NCI-H460 (cell line): ENCODE results near the gene CTSO. TPM values are rescaled to one million over a fixed set of nuclear protein-coding genes. Genes with fewer than 3 reads are reported as not detected.
"Not testable (repeated sequence)": the region's sequence is repeated elsewhere in the genome, so short reads cannot be mapped to it uniquely, and the experiment has no call there.

ENCODE experiments used
- DNase-seq: peaks from one replicate; pipeline ENCODE4 v3.0.0-alpha.2; 2016; ENCODE audit warnings: low read depth; ENCODE audit errors: extremely low read depth
- total RNA-seq: library from RNA; depleted of rRNA; stranded (reverse); fragments of >200 nt; shearing (Covaris generic); gene quantifications from 2 replicates; pipeline ENCODE4 v1.2.3, GENCODE V29; 2014

The CTSO gene
- total RNA-seq, 1 experiment from 2014 or later = 5.6 TPM

DNA sequence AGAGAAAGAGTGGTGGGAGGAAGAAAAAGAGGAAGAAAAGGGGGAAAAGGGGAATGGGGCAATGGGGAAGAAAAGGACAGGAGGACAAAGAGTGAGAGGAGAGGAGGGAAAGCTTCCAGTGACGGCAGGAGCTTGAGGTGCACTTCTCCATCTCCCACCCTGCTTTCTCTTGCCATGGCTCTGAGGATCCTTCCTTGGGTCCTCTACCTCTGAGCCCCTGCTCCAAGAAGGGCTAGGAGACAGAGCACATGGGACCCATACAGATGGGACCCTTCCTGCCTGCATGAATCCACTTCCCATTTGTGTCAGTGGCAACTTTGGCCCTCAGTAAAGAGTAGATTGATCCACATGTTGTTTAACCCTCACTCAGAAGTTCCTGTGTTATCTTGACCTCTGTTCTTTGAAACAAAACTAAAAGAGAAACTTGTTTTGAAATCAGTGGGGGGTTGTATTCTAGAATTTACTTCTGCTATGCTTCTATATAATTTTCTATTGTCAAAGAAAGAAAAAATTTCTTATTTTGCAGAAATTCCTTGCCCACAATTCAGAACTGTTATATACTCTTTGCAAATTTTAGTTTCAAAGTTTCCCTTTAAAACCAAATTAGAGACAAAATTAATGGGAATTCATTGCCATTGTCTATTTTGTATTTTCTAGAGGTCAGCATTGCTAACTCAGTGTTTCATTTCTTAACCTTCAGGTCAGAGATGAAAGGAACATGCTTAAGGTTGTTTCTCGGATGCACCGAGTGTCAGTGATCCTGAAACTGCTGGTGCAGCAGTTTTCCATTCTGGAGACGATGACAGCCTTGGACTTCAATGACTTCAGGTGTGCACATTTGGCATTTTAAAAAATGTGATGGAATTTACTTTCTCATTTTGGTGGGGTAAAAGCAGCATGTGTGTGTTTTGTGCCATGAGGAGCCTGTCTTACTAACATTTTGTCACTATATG lies 45.2 kb downstream of the CTSO start:
- no peak for DNase-seq

DNA sequence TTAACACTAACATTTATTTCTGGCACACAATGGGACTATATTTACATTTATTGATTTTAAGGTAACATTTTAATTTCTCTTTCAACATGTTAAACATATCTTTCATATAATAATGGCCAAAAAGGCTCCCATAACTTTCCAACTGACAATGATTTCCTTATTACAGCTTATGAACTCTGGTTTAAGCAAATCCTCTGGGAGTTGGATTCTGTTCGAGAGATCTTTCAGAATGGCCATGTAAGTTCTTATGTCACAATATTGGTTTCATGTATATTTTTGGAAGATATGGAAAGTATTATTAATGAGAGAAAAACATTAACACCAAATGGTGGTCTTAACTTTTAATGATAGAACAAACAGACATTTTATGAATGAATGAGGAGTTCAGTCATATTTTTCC lies 46.1 kb downstream of the CTSO start:
- no peak for DNase-seq

DNA sequence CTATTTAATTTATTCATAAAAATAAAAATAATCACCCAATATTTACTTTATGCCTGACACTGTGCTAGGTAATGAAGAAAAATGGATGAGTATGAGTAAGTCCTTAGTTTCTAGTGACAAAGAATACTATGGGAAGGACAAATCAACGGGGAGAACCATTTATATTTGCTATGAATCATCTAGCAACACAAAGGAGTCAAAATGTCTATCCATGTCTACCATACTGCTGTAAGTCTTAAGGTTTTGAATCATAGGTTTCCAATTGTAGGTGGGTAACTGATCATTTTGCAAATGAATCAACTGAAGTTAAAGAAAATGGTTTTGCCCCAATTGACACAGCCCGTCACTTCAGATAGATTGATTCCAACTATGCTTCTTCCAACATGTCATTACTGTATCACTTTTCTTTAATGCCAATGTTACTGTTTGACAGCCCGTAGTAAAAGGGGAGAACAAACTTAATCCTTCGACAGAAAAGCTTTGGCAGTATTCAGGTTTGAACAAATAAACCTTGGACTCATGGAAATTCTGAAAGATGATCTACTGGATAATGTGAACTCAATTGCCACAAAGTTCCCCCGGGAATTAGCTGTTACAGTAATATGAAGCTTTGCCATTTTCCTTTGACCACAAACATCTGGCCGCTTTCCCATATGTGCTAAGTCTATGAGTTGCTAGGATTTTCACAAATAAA lies 47.0 kb downstream of the CTSO start:
- no peak for DNase-seq

DNA sequence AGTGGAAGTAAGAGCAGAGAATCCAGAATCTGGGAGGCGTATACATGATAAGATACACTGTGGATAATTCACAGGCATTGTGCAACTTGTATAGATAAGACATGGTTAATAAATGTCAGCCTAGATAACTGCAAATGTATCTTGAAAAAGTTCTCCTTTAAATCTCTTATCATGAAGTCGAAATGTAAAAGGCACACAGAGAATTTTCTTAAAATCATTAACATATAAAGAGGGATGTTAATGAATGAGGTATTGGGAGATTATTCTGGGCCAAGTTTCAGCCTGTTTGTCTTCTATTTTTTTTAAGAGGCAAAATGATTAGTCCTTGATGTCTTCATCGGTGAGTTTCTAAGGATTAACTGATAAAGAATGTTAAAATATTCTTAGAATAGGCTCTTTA lies 49.3 kb downstream of the CTSO start:
- DNase-seq = no peak

DNA sequence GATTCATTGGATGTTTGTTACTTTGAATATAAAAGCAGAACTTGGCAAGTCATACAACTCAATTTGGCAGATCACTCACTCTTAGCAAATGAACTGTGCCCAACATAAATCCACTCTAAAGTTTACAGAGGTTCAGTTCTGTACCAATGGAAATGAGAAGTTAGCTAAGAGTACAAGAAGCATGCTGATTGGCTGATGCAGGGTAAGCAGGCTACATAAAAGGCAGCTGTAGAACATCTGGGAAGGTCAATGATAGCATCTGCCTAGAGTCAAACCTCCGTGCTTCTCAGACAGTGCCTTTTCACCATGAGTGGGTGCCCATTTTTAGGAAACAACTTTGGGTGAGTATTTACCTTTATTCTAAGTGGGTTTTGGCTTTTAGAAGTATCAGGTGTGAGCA lies 50.2 kb downstream of the CTSO start, which contains the start of gene TDO2:
Gene TDO2, plus strand, starts transcription at position 244 of the 400 bp plus-strand sequence. Its CDS starts 63 bp downstream, at position 307.
- no peak for DNase-seq

DNA sequence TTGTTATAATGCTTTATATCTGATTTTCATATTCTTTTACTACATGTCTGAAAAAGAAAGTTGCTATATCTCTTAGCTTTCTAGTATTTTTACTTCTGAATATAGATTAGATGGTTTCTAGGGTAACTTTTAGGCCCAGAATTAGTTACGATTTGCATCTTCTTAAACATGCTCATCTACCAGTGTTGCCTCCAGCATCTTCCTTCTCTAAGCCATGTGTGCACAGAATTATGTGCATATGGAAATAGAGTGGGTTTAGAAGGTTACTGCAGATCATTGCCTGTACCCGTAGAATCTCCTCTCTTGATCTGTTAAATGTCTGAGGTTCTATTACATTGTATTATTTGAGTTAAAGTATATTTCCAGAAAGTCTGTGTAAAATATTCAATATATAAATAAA lies 52.7 kb downstream of the CTSO start:
- no peak for DNase-seq

DNA sequence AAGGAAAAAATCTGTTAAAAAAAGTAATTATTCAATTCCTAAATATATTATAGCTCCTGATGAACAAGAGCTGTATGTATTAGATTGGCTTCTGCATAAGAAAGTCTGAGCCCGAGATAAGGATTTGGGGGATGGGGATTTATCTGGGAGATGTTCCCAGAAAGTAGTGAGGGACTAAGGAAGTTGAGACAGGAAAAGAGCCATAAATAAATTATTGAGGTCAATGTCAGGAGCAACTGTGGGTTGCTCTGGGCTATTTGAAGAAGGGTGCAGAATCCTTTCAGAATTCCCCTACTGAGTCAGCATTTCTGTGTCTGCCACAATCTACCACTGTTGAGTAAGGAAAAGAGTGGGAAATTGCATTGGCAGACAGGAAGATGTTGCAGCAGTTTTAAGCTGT lies 53.3 kb downstream of the CTSO start:
- no peak for DNase-seq

DNA sequence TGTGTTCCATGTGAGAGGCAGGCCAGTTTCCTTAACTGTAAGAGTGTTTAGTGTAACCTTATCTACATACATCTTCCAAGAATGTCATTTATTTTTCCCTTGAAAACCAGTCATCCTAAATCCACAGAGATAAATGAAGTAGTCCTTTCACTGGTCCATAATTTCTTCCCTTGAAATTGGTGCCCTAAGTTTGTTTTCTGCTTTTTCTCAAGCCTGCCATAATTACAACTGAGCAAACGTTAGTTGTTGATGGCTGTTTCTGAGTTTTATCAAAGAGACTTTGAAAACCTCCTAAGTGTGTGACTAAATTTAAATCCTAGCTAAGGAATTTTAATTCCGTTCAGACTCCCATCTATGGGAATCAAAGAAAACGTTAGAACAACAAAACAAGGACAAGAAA lies 53.8 kb downstream of the CTSO start:
- no peak for DNase-seq

DNA sequence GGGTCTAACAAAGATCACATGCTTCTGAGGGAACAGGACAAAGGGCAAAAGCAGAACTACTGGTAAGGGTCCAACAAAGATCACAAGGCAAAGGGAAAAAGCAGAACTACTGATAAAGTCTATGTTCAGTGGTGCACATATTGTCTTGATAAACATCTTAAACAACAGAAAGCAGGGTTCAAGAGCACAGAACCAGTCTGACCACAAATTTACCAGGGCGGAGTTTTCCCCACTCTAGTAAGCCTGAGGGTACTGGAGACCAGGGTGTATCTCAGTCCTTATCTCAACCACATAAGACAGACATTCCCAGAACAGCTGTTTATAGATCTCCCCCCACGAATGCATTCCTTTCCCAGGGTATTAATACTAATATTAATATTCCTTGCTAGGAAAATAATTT lies 55.3 kb downstream of the CTSO start:
- DNase-seq = not testable (repeated sequence)

DNA sequence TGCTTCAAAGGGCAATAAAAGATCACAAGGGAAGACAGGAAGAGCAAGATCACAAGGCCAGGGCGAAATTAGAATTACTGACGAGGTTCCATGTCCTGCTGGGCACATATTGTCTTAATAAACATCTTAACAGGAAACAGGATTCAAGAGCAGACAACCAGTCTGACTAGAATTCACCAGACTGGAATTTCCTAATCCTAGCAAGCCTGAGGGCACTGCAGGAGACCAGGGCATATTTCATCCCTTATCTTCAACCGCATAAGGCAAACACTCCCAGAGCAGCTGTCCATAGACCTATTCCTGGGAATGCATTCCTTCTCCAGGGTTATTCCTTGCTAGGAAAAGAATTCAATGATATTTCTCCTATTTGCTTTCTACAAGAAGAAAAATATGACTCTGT lies 62.6 kb downstream of the CTSO start:
- no peak for DNase-seq

DNA sequence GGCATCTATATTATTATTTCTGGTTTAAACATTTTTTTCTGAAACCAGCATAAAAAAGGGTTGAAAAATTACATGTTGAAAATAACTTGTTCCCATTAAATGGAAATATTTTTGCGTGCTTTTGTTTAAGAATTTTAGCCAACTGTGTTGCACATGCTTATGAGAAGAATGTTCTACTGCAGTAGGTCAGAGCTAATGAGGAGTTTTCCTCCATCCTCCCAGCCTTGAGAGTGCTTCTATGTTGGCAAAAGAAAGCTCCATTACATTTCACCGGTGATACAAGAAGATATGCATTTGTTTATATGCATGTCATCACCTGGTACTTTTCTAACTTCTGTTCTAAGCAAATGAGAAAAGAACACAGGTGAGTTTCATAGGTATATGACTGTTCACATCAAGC lies 63.7 kb downstream of the CTSO start:
- no peak for DNase-seq

DNA sequence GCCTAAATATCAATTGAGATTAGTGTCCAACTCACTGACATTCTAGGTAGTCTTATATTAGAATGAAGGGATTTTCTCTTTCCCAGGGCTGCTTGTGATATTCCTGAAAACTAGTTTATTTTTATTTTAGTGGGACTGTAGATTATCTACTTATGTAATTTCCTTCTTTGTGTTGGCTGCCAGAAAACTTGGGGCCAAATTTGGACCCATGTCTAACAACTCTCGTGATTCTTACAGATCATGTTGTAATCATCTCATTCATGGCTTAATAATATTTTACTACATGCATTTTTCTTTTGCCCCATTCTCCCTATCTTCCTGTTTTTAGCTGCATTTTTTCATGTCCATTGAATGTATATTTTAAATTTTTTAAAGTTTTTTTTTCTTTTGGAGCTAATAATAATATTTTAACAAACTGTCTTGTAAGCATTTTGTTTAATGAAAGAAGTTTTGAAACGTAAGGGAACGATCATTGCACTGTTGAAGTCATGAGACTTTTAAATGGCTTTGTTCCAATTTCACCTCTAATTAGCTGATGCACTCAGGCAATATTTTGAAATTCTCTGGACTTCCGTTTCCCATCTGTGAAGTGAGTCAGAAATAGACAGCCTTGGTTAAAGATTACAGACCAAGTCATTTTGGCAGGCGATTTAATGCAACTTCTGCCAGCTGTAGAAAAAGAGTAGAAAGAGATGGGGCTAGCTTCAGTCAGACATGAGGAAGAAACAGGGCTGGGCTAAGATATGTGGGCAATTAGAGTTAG lies 64.5 kb downstream of the CTSO start:
- DNase-seq = no peak

DNA sequence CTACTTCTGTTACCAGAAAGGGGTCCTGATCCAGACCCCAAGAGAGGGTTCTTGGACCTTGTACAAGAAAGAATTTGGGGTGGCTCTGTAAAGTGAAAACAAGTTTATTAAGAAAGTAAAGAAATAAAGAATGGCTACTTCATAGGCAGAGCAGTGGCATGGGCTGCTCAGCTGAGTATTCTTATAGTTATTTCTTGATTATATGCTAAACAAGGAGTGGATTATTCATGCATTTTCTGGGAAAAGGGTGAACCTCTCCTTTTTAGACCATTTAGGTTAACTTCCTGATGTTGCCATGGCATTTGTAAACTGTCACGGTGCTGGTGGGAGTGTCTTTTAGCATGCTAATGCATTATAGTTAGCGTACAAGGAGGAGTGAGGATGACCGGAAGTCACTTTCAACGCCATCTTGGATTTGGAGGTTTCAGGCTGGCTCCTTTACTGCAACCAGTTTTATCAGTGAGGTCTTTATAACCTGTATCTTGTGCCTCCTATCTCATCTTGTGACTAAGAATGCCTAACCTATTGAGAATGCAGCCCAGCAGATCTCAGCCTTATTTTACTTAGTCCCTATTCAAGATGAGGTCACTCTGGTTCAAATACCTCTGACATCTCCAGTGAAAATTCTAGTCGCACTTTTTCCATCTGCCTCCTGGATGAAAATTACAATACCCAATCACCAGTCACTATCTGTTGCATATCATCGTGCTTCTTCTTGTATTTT lies 65.7 kb downstream of the CTSO start:
- no peak for DNase-seq

DNA sequence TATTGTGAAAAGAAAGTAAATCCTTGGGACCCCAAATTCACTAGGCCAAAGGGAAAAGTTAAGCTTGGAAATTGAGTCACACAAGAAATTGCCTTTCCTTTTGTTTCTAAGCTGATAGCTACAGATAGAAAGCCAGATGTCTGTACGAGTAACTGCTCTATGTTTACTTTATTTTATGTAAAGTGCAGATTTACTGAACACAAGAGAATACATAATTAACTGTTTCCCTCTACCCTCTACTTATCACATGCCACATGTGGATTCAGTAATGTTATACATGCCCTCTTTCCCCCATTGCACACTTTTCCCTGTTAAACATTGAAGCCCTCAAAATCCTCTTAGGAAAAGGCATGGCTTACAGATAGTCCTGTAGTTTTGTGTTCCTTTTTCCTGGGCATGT lies 66.6 kb downstream of the CTSO start:
- DNase-seq = no peak

DNA sequence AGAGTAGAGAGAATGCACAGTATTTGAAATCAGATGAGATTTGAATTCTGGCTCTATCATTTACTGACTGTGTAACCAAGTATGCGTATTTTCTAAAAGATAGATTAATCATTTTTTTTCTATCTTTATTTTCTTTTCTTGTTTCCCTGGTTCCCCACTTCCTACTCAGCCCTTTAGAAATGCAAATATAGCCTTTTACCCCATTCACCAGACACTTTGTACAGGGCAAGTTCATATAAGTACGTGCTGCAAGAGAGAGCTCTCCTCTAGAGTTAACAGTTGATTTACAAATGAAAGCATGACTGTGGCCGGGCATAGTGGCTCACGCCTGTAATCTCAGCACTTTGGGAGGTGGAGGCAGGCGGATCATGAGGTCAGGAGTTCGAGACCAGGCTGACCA lies 68.0 kb downstream of the CTSO start:
- no peak for DNase-seq

DNA sequence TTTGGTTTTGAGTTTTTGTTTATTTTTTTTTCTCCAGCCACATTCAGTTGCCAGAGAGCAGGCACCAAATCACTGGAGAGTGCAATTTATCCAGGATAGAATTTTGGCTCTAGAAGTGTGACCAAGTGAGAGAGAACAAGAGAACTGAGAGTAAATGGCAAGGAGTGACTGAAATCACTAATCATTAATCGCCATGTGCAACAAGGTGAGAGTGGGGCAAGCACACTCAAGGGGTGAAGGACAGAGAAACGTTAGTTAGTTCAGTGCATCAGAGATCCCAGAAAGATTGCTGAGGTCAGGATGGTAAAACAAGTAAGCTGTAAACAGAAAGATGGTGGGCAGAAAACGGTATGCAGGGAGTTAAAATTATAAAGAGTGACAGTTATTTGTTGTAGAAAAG lies 69.8 kb downstream of the CTSO start:
- DNase-seq = no peak

DNA sequence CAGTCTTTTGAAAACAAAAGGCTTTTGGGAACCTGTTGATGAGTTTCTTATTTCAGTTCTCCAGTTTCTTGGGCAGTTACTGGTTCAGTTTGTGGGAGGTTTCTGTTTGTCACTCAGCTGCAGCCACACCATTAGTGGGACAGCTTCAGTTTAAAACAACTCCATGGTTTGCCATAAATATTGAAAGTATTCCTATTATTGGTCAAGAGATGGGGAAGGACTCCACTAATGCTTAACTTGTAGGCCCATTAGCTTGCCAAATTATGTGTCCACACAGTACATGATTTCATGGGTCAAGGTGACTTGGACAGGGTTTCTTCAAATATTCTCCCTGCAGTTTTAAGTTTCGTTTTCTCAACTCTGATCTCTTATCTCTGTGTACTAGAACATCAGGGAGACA lies 72.1 kb downstream of the CTSO start:
- no peak for DNase-seq

DNA sequence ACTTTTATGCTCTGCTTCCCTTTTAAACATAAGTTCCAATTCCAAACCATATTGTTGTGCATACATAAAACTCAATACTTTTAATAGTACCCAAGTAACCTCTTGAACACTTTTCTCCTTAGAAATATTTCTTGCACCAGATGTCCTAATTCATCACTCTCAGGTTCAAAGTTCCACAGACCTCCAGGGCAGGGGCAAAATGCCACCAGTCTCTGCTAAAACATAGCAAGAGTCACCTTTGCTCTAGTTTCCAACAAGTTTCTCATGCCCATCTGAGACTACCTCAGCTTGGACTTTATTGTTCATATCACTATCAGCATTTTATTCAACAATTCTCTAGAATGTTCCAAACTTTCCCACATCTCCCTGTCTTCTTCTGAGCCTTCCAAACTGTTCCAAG lies 73.9 kb downstream of the CTSO start:
- no peak for DNase-seq

DNA sequence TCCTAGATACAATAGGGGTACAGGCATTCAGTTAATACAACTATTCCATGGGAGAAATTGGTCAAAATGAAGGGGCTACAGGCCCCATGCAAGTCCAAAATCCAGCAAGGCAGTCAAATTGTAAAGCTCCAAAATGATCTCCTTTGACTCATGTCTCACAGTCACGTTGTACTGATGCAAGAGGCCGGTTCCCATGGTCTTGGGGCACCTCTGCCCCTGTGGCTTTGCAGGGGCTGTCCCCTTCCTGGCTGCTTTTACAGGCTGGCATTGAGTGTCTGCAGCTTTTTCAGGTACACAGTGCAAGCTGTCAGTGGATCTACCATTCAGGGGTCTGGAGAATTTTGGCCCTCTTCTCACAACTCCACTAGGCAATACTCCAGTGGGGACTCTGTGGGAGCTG lies 75.1 kb downstream of the CTSO start:
- no peak for DNase-seq

DNA sequence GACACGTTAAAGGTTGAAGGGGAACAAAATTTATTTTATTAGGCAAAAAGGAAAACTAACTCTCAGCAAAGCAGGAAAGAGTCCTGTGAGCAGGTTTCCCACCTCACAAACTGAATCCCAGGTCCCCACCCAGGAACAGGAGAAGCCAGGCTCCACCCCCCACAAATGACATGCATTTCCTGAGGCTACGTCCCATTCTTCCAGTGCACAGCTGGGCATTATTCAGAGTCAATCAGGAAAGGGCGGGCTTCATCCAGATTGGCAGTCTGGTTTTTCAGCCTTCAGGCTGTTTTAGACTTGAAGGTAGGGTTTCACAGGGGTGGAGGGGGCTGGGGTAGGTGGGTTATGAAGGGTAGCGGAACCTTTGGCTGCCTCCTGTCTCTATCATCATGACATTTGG lies 75.7 kb downstream of the CTSO start:
- DNase-seq = no peak

DNA sequence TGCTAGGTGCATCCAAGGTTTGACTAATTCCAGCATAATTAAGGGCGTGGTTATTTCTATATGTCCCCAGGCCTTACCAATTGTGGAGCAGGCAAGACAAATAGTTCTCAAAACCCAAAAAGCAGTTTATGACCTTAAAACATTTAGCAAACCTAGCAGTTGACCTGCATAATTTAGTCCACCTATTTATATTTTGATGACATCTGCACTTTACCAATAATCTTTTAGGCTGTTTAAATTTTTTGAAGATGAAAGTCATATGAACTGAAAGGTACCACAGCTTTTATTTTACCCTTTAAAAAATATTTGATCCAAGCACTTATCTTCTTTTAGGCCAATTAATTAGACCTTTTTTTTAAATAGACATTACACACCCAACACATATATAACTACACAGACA lies 77.8 kb downstream of the CTSO start:
- no peak for DNase-seq
